ENCODE results near the gene CXCL3.
A peak's percentile ranks its signal among the peaks of the same experiment; 100 is the strongest.
"Not testable (repeated sequence)": the region's sequence is repeated elsewhere in the genome, so short reads cannot be mapped to it uniquely, and the experiment has no call there.

Gene CXCL3

DNA sequence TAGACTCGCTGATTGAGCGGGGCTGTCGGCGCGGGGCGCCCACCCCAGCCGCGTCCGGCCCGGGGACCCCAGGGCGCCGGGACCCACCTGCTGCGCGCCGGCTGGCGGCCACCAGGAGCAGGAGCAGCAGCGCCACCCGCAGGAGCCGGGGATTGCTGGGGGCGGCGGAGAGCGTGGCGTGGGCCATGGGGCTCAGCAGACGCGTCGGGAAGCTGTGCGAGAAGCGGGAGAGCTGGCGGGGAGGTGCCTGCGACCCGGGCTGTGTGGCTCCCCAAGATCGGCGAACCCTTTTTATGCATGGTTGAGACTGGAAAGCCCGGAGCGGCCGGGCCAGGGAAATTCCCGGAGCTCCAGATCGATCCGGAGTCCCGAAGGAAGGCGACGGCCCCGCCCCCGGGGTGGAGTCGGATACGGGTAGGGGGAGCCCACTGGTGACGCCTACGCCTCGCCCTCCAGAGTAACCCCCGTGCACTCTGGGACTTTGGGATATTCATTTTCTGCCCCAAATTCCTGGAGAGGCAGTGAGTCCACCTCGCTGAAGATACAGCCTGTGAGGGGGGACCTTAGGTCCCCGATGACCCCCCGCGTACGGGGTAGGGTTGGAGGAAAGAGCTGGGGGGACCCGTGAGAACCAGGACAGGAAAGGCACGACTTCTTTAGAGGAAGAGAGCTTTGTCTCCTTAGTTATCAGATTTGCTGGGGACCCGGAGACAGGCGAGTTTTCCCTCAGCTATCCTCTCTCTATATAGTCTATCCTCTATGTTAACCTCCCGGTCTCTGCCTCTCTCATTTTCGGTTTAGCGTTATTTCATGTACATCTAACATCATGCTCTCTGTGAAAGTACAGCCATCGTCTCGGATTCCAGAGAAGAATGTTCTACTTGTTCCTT, at the start of gene CXCL3:
TSS of gene CXCL3 (minus strand) at position 265 of the 890 bp plus-strand sequence. CDS start at position 187, 78 bp downstream.
- DNase-seq: peak; percentile 12

DNA sequence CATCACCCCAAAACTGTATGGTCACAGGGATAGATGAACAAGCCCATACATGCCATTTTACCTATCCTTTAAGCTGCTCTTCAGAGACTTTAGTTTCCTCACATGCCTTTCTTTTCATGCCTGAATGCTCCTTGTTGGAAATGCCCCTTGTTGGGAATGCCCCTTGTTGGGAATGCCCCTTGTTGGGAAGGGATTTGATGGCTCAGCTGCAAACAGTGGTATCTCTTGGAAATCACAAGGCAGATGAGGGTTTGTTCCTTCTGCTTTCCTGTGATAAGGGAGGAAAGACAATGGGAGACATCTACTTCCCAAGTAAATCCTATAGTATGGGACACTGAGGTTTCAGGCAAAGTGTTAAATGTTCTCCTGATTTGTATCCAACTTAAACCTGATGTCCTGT, 49.0 kb upstream of the CXCL3 start:
- DNase-seq: no peak

DNA sequence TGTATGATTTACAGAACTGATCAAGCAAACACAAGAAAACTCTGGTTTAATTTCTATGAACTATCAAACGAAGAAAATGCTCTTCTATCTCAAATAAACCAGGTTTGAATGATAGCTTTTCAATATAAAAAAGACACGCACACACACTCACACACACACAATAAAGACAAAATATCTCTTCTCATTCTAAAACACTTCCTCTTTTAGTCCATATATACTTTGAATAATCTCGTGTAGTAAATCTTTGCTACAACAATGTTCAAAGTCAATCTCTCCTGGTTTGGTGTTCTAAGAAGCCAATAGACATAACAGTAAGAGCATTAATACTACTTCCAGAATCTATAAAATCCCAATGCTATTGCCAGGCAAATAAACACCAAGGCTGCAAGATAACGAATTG, 47.2 kb upstream of the CXCL3 start:
- no peak for DNase-seq

DNA sequence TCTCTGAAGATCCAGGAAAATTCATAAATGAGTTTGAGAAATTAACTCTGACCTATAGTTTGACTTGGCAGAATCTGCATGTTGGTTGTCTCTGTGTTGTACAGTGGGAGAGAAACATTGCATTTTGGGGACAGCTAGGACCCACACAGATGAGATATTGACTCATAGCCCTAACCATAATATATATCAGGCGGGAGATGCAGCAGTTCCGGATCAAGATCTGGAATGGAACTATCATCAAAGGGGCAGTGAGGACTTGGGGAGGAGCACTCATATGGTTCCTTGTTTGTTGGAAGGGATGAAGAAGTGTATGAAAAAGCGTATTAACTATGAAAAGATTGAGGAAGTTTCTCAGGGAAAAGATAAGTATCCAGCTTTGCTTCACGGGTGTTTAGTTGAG, 46.5 kb upstream of the CXCL3 start:
- DNase-seq: no peak

DNA sequence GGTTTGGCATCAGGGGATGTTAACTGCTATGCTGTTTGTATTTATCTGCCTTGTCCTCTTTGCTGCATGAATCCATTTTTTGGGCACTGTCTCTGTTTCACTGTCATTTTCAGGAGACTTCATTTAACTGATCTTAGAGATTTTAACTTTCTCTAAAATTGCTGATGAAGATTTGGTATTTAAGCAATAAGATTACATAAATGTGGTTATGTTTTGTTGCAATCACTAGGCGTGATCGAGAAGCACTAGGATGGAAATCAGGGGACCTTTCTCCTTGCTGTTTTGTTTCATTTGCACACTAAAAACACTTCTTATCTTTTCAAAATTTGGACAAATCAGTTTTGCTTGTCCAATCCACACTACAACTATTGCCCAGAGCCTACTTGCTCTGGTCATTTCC, 45.1 kb upstream of the CXCL3 start:
- no peak for DNase-seq

DNA sequence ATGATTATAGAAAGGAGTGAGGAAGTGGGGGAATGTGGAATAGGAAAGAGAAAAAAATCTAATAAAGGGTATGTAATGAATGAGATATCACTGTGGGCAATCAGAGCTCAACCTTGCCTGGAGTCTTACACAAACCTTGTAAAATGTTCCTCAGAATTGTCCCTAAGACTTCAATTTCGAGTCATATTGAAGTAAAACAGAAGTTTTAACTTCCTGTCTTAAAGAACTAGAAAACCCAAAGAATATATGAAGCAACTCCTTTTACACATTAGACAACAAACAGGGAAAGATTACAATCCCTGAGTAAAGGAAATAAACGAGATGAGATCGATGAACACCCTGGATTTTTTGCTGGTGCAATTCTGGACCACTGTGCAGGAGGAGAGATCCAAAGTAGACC, 42.5 kb upstream of the CXCL3 start:
- DNase-seq: no peak

DNA sequence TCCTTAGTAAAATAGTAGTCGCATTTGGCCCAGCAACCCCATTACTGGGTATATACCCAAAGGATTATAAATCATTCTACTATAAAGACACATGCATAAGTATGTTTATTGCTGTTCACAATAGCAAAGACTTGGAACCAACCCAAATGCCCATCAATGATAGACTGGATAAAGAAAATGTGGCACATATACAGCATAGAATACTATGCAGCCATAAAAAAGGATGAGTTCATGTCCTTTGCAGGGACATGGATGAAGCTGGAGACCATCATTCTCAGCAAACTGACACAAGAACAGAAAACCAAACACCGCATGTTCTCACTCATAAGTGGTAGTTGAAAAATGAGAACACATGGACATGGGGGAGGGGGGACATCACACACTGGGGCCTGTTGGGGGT, 41.9 kb upstream of the CXCL3 start:
- DNase-seq: not testable (repeated sequence)

DNA sequence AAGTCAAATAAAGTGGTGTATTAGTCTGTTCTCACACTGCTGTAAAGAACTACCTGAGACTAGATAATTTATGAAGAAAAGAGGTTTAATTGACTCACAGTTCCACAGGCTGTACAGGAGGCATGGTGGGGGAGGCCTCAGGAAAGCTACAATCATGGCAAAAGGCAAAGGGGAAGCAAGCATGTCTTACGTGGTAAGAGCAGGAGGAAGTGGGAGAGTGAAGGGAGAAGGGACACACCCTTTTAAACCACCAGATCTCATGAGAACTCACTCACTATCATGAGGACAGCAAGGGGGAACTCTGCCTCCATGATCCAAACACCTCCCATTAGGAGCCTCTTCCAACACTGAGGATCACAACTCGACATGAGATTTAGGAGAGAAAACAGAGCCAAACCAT, 40.5 kb upstream of the CXCL3 start:
- DNase-seq: not testable (repeated sequence)

DNA sequence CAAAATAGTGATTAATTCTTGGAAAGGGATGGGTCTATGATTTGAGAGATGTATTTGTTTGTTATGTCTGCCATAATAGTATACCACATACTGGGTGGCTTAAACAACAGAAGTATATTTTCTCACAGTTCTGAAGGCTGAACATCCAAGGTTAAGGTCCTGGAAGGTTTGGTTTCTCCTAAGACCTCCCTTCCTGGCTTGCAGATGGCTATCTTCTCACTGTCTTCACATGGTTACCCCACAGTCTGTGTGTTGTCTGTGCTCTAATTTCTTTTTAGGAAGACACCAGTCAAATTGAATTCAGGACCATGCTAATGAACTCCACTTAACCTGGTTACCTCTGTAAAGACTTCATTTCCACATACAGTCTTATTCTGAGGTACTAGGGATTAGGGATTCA, 34.9 kb upstream of the CXCL3 start:
- no peak for DNase-seq

DNA sequence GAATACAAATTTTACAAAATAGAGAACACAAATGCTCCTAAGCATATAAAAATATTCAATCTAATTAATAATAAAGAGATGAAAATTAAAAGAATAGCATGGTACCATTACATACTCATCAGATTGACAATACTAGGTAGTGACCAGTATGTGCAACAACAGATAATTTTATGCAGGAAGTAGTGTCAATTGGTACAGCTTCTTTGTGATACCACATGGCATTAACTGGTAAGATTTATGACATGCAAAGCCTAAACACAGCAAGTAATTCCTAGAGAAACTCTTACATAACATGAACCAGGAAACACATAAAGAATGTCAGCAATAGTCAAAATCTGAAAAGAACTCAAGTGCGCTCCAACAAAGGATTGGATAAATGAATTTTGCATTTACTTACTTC, 34.2 kb upstream of the CXCL3 start:
- DNase-seq: no peak

DNA sequence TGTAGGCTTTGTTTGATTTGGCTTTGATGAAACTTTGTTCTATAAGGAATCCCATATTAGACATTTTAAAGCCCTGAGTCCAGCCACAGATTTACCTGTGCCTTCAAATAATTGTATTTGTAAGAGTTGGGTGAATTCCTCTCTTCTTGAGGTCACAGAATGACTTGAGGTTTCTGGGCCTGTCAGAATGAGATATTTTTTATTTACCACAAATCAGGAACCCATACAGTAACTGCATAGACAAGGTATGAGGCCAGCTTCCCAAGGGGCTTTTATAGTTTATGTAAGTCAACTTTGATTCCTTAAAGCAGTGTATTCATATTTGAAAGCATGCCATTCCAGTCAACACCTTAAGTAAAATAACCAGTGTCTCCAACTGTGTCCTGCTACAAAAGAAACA, 29.1 kb upstream of the CXCL3 start:
- no peak for DNase-seq

DNA sequence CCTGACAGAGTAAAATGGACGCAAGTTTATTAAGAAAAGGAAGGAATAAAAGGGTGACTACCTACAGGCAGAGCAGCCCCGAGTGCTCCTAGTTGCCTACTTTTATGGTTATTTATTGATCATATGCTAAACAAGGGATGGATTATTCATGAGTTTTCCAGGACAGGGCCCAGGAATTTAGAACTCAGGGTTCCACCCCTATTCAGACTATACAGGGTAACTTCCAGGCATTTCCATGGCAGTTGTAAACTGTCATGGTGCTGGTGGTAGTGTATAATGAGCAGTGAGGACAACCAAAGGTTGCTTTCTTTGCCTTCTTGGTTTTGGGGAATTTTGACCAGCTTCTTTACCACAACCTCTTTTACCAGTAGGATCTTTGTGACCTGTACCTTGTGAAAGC, 27.7 kb upstream of the CXCL3 start:
- DNase-seq: no peak

DNA sequence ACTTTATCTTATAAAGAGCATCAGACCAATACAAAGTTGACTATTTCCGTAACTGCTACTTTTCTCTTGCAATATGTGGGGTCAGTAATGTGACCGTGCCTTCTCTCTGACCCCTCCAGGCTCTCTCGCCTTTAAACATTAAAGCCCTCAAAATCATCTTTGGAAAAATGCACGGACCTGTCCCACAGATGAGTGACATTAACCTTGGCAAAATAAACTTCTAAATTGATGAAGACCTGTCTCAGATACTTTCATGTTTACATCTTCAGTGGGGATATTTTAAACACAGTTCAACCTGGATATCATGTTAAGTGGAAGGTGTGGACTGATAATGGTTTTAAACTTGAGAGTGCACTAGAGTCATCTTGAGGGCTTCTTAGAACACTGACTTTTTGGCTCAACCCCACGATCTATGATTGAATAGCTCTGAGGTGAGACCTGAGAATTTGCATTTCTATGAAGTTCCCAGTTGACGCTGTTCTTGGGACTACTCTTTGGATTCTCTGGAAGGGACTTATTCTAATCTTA, 26.7 kb upstream of the CXCL3 start:
- no peak for DNase-seq

DNA sequence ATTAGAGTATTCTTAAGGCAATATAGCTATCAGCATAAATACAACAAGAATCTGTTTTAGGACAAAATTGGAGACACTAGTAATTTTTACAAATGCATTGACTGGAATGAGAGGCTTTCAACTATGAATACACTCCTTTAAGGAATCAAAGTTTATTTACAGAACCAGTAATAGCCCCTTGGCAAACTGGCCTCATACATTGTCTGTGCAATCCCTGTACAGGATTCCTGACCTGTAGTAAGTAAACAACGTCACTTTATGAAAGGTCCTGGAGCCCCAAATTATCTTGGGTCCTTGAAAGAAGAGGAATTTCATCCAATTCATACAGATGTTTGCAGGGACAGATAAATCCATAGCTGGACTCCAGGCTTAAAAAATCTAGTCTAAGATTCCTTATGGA, 25.4 kb upstream of the CXCL3 start:
- DNase-seq: no peak

DNA sequence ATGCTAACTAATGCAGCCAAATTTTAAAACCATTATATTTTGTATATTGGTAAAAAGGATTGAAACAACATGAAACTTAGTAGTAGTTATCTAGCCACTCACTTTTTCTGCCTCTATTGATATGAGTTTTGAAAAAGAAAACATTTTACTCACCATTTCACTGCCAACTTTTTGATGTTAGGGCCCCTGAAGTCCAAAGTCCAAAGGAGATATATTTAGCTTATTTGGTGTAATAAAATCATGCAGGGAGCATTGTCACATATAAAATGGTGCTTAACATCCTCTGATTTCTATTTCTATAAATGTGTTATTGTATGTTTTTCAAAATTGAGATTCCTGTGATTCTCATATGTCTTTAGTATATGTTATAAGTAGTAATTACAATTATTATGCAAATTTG, 24.5 kb upstream of the CXCL3 start:
- DNase-seq: no peak

DNA sequence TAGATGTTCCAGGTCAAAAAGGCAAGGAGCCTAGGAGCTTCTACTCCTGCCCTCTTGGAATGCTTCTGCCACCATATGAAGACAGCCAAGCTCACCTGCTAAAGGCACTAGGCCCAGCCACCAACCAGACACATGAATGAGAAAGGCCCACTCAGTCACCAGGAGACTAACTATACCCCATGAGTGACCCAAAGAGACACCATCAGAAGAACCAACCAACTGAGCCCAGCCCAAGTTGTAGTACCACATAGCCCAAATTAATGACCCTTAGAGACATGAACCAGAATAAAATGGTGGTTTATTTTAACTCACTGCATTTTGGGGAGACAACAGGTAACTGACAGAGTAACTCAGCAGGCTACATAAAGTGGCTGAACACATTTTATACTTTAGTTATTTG, 22.9 kb upstream of the CXCL3 start:
- DNase-seq: no peak

DNA sequence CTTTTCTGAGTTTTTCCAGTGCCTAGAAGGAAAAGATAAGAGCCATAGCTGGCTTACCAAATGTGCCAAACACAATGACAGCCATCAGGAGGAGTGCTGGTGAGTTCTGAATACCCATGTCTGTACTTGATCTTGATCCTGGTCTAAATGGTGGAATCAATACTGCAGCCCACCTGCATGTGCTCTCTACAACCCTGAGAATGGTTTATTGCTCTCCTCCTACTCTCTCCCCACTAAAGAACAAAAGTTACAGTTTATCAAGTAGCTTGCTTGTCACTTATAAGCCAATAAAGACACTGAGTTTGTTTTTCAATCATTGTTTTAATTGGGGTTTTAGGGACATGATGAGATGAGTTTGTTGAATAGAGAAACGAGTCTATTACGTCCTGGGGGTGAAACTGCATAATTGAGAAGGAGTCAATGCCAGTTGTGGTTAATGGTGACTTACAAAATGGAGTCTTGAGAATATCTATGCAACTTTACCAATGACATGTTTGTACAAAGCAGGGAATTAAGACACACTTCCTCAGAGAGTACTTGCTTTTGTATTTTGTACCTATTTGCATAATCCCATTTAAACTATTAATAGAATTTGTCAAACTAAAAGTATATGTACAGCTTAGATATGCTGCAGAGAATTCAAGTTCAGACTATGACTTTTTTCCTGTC, 20.8 kb upstream of the CXCL3 start:
- DNase-seq: no peak

DNA sequence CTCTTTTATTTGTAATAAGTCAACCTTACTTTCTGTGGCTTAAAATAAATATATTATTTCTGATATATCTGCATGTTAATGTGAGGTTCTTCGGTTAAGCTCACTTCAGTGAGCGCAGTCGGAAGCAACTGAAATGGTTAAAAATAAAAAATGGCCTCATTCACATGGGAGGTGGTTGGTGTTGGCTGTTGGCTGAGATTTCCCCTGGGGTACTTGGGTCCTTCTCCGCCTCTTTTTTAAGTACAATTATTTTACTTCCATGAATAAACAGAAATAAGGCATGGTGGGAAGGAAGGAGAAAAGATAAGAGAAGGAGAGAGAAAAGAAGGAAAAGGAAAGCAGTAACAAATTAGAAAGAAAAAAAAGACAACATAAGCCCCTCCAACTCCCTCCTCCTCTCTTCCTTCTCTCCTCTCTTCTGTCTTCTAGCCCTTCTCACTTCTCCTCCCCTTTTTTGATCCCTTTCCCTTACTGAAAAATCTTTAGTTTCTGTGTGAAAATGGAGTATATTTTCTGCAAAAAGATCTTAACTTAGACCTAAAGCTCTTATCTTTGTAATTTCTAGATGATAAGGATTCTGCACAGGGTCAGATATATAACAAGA, 19.7 kb upstream of the CXCL3 start:
- no peak for DNase-seq

DNA sequence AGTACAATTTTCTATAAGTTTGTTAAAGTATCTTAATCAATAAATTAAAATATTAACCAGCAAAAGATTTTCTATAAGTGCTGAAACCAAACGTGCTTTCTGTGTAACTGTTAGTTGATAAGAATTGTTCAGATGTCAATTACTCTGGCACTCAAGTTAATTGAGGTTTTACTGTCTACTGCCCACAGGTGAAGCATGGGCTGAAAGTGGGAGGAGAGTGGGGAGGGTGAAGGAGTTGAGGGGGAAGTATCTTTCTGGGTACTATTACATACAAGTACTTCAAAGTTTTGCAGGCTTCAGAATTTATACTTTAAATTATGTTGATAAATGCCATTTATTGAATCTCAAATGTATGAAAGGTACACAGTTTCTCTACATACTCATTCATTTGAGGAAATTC, 19.1 kb upstream of the CXCL3 start:
- no peak for DNase-seq

DNA sequence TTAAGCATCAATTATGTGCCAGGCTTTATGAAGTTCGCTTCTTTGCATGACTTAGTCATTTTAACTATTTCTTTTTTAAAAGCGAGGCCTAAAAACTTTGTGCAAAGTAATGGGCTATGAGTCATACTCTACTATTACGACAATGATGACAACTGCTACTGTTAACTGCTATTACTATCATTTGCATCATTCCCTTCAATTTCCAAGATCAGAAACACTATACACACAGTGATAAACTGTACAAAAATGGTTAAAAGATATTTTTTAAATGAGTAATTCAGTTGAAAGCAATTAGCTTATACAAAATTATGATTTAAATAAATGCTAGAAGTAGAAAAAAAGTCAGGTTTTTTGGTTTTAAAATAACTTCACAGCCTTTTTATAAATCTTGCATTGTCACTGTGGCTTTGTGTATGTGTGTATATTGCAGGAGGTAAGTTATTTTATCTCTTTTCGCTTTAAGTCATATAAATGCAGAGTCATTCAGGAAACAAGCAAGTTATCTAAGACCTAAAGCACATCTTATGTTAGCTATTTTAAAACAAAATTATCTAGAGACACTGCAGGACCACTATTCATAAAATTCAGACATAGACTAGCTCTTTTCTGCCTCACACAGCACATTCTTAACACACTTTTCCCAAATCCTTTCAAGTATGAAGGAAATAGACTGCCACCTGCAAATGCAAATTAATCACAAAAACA, 18.5 kb upstream of the CXCL3 start:
- DNase-seq: no peak

DNA sequence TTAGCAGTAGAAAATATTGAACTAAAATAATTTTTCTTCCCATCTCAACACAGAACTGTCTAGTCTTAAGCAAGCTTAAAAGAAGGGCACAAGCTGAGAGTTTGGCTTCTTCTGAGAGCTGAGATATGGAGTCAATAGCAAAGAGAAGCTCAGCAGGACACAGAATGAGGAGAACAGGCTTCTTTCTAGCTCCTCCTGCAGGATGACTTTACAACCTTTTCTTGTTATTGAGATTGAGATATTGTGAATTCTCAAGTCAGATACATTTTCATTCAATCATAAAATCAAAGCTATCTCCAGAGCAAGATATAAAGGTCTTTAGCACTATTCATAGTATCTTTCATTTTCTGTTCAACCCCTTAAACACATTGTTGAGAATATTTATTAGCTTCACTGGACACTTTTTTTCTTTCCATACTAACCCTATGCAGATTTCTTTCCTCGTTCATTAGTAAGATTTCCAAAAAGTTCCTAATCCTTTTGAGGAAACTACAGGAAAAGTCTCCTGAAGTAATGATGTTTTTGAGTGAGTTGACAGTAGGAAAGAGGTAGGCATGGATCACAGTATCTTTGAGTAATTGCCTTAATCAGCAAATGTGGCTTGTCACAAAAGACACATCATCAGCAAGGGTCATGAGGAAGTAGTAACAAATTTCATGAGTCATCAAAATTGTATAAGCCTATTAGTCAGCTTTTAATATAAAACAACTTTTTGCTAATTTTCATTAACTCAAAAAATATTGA, 17.8 kb upstream of the CXCL3 start:
- DNase-seq: no peak

DNA sequence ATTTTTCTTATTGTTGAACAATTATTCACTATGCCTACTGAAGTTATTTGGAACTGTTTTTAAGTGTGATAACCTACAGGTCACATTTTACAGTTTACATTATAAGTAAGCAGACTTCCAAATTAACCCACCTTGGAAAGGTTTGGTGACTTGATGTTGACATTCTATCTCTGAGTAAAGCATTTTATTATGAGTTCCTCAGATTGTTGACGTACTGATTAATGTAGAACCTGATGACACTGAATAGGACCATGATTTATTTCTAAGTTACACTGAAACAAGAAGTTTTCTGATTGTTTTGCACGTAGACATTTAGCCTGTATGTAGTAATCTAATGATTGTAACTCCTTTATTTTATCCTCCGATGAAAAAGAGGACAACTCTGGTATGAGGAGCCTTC, 17.0 kb upstream of the CXCL3 start:
- DNase-seq: no peak

DNA sequence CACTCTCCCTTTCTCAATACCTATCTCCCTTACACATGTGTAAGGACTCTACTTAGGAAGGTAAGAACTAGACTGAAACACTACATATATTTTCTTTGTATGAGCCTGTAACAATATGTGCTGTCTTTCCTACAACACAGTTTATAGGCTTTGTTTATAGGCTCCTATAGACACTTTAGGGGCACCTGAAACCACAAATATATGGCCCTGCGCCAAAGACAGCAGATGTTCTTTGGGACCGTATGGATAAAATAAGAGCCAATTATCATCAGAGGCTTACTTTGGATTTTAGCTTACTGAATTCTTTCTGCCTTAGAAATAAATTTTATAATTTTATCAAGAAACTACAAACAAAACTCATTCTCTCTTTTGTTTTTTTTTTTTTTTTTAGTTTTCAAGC, 16.6 kb upstream of the CXCL3 start:
- no peak for DNase-seq
